Right atrium auricular region (tissue), 2 donors: ENCODE data around the gene GK2. TPM values are rescaled to one million over a fixed set of nuclear protein-coding genes. Genes with fewer than 3 reads are reported as not detected.

Experiments
- DNase-seq: peaks from one replicate; pipeline ENCODE4 v3.0.0-alpha.2; 2019; ENCODE audit warnings: low spot score
- H3K27ac ChIP-seq, 2 donors: fragments of 200-600 bp; sonication (generic); 1 replicate in 1 of 2; 2 replicates in 1 of 2; pipeline ENCODE4 v1.5.1; 2016 to 2019
- H3K27me3 ChIP-seq, 2 donors: fragments of 200-600 bp; sonication (generic); one replicate each; pipeline versions ENCODE4 v1.5.1 to v1.6.0; 2017 to 2019
- H3K36me3 ChIP-seq: fragments of 200-600 bp; sonication (generic); one replicate; pipeline ENCODE4 v1.5.1; 2016
- H3K4me1 ChIP-seq, 2 donors: fragments of 200-600 bp; sonication (generic); one replicate each; pipeline versions ENCODE4 v1.5.1 to v1.6.0; 2017 to 2019
- H3K4me3 ChIP-seq, 2 donors: fragments of 200-600 bp; sonication (generic); 1 replicate in 1 of 2; 2 replicates in 1 of 2; pipeline ENCODE4 v1.5.1; 2017 to 2019; ENCODE audit warnings: mild to moderate bottlenecking in 1 of 2, moderate library complexity in 1 of 2
- H3K9me3 ChIP-seq, 2 donors: fragments of 200-600 bp; sonication (generic); one replicate each; pipeline ENCODE4 v1.5.1; 2019
- total RNA-seq, 2 donors: library from RNA; depleted of rRNA; stranded (reverse); fragments of >200 nt; gene quantifications; one replicate each; pipeline ENCODE4 v1.1.0, GENCODE V29; 2016
- TF ChIP-seq, protein P1 (sequence below), 2 donors: fragments of 200-600 bp; sonication (generic); IDR thresholded peaks; one replicate each; pipeline ENCODE4 v1.5.1; 2019; ENCODE audit warnings: antibody characterized with exemption in 2 of 2

Gene GK2
- total RNA-seq, 2 donors from 2014 or later = not detected

DNA sequence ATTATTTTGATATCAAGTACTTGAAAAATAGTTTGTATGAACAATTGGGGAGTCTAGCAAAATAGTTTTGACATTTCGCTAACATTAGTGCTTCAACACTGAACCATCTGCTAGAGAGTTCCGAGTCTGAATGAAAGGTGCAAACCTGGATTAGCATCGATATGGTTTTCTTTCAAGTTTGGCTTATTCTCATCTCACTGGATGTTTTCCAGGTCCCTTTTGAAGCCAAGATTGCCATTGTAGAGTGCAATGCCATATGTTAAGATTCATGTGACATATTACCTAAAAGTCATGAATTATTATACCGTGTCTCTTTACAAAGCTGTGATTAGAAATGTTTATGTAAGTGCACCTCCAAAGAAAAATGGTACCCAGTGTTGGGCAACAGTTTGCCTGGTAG is 45.4 kb downstream of the GK2 start:
- Histone ChIP-seq H3K36me3 (no peaks in the 10 kb centered on the region), H3K4me3 (no peak overlapping the region), H3K4me1 (no peaks in the 10 kb centered on the region), H3K9me3 (no peaks in the 10 kb centered on the region), H3K27me3 (no peaks in the 10 kb centered on the region), H3K27ac (no peak overlapping the region)
- TF ChIP-seq, protein P1, sequence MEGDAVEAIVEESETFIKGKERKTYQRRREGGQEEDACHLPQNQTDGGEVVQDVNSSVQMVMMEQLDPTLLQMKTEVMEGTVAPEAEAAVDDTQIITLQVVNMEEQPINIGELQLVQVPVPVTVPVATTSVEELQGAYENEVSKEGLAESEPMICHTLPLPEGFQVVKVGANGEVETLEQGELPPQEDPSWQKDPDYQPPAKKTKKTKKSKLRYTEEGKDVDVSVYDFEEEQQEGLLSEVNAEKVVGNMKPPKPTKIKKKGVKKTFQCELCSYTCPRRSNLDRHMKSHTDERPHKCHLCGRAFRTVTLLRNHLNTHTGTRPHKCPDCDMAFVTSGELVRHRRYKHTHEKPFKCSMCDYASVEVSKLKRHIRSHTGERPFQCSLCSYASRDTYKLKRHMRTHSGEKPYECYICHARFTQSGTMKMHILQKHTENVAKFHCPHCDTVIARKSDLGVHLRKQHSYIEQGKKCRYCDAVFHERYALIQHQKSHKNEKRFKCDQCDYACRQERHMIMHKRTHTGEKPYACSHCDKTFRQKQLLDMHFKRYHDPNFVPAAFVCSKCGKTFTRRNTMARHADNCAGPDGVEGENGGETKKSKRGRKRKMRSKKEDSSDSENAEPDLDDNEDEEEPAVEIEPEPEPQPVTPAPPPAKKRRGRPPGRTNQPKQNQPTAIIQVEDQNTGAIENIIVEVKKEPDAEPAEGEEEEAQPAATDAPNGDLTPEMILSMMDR (IDR thresholded peaks at IDR 0.05) = no peak
- DNase-seq = no peak

DNA sequence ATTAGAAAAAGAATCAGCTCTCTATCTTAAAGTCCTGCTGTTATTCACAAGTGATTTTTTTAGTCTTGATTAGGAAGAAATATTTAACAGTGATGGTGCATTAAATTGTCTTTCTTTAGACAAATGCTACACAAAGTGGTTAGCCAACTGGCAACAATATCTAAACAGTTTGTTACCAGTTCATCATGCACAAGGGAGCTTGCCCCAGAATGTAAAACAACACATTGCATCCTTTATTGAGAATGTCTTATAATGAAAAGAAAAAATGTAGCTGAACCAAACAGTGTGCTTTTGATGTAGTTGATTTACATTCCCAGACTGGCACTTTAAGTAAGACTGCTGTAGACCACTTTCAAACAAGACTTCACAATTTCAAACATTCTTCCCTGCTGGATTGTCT is 48.0 kb downstream of the GK2 start:
- no peaks in the 10 kb centered on the region for H3K9me3 ChIP-seq
- H3K27me3 ChIP-seq = no peaks in the 10 kb centered on the region
- H3K27ac ChIP-seq = no peak overlapping the region
- H3K4me3 ChIP-seq = no peak overlapping the region
- no peak for DNase-seq
- no peaks in the 10 kb centered on the region for H3K36me3 ChIP-seq
- TF ChIP-seq, protein P1 (IDR thresholded peaks at IDR 0.05) = no peak
- no peaks in the 10 kb centered on the region for H3K4me1 ChIP-seq

DNA sequence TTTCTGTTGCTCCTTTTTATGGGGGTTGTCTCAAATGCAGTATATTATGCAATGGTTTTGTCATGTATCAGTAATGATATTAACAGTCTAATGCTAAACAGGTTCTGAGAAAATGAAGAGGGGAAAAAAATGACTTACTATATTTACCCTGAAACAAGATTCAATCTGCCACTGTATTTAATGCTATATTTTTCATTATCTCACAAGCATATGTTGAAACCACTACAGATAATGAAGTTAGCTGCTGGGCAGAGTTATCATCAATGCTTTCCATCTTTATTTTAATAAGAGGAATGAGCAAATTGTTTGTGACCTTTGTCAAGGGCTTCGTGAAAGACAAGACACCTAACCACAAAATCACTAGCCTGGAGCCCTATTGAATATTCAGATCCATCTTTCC is 49.6 kb downstream of the GK2 start:
- no peak for DNase-seq
- no peak overlapping the region for H3K27ac ChIP-seq
- H3K4me1 ChIP-seq = no peaks in the 10 kb centered on the region
- H3K9me3 ChIP-seq = no peaks in the 10 kb centered on the region
- TF ChIP-seq, protein P1 (IDR thresholded peaks at IDR 0.05) = no peak
- no peak overlapping the region for H3K4me3 ChIP-seq
- H3K27me3 ChIP-seq = no peaks in the 10 kb centered on the region
- no peaks in the 10 kb centered on the region for H3K36me3 ChIP-seq

DNA sequence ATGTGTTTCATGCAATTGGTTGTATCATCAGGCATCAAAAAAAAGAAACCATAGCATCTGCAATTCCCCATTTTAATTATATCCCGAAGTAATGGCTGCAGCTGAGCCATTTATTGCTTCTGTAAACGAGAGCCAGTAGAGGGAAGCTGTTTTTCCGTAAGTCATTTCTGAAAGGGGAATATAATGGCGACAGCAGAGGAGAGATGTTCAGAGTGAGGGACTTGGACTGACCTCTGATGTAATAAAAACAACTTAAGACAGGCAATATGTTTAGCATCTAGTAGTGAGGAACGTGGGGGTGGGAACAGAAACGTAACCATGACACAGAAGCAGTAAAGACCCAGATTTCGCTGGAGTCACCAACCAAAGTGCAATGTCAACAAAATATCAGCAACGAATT is 50.7 kb downstream of the GK2 start:
- H3K36me3 ChIP-seq = no peaks in the 10 kb centered on the region
- H3K27me3 ChIP-seq = no peaks in the 10 kb centered on the region
- no peak overlapping the region for H3K4me3 ChIP-seq
- H3K9me3 ChIP-seq = no peaks in the 10 kb centered on the region
- H3K4me1 ChIP-seq = no peaks in the 10 kb centered on the region
- no peak overlapping the region for H3K27ac ChIP-seq
- no peak for DNase-seq
- TF ChIP-seq, protein P1 (IDR thresholded peaks at IDR 0.05) = no peak

Other genes starting within 250 kb of the GK2 start
- gene NAA11, start 82.2 kb downstream of the GK2 start, total RNA-seq = not detected